HUES48 (cell line): ENCODE measurements around the gene C10orf67.
"Not testable (repeated sequence)": the region's sequence is repeated elsewhere in the genome, so short reads cannot be mapped to it uniquely, and the experiment has no call there.

ENCODE experiments used
- H3K27ac ChIP-seq: one replicate; pipeline ENCODE4 v1.7.0; 2013; ENCODE audit warnings: low read depth, low read length, inconsistent platforms
- H3K27me3 ChIP-seq: 2 replicates; pipeline ENCODE4 v1.6.1; 2013; ENCODE audit warnings: mild to moderate bottlenecking, low read length; ENCODE audit not compliant: control insufficient read depth, insufficient read depth
- H3K36me3 ChIP-seq: 2 replicates; pipeline ENCODE4 v1.6.1; 2013; ENCODE audit warnings: low read length; ENCODE audit not compliant: control insufficient read depth, insufficient read depth
- H3K4me1 ChIP-seq: 2 replicates; pipeline ENCODE4 v1.6.1; 2013; ENCODE audit warnings: mild to moderate bottlenecking, low read length; ENCODE audit not compliant: control insufficient read depth, insufficient read depth
- H3K4me3 ChIP-seq: 2 replicates; pipeline ENCODE4 v1.5.1; 2013; ENCODE audit warnings: mild to moderate bottlenecking, low read depth, low read length
- H3K9ac ChIP-seq: 2 replicates; pipeline ENCODE4 v1.6.1; 2013; ENCODE audit warnings: mild to moderate bottlenecking, low read depth, low read length, moderate library complexity
- H3K9me3 ChIP-seq: 2 replicates; pipeline ENCODE4 v1.6.1; 2013; ENCODE audit warnings: low read length; ENCODE audit not compliant: control insufficient read depth, insufficient read depth

The C10orf67 gene

GRCh38 chr10:23293145-23293724, 51.4 kb downstream of the C10orf67 start:
- no peak overlapping the region for H3K27ac ChIP-seq
- peaks cover 3% of the 10 kb centered on the region; the same call in 1 of the 2 replicates for H3K4me1 ChIP-seq
- H3K9ac ChIP-seq: no peak overlapping the region
- H3K27me3 ChIP-seq: peaks cover 3% of the 10 kb centered on the region; the same call in 1 of the 2 replicates
- H3K9me3 ChIP-seq: no peaks in the 10 kb centered on the region
- H3K36me3 ChIP-seq: no peaks in the 10 kb centered on the region
- H3K4me3 ChIP-seq: no peak overlapping the region

GRCh38 chr10:23291551-23292334, 52.9 kb downstream of the C10orf67 start:
- Histone ChIP-seq H3K36me3 (no peaks in the 10 kb centered on the region), H3K4me1 (peaks cover 3% of the 10 kb centered on the region; the same call in 1 of the 2 replicates), H3K9me3 (no peaks in the 10 kb centered on the region), H3K27ac (no peak overlapping the region), H3K4me3 (no peak overlapping the region), H3K9ac (no peak overlapping the region), H3K27me3 (peaks cover 3% of the 10 kb centered on the region; the same call in 1 of the 2 replicates)

GRCh38 chr10:23284674-23285335, 59.8 kb downstream of the C10orf67 start:
- no peaks in the 10 kb centered on the region for H3K27me3 ChIP-seq
- H3K9me3 ChIP-seq: no peaks in the 10 kb centered on the region
- H3K4me1 ChIP-seq: peaks cover 22% of the 10 kb centered on the region
- no peak overlapping the region for H3K4me3 ChIP-seq
- no peaks in the 10 kb centered on the region for H3K36me3 ChIP-seq
- no peak overlapping the region for H3K9ac ChIP-seq
- H3K27ac ChIP-seq: no peak overlapping the region

GRCh38 chr10:23284155-23284554, 60.4 kb downstream of the C10orf67 start:
- no peaks in the 10 kb centered on the region for H3K27me3 ChIP-seq
- no peaks in the 10 kb centered on the region for H3K9me3 ChIP-seq
- no peak overlapping the region for H3K27ac ChIP-seq
- H3K4me3 ChIP-seq: no peak overlapping the region
- no peak overlapping the region for H3K9ac ChIP-seq
- no peaks in the 10 kb centered on the region for H3K36me3 ChIP-seq
- peaks cover 27% of the 10 kb centered on the region for H3K4me1 ChIP-seq

GRCh38 chr10:23283680-23284079, 60.9 kb downstream of the C10orf67 start:
- Histone ChIP-seq H3K9ac (no peak overlapping the region), H3K4me1 (peaks cover 29% of the 10 kb centered on the region), H3K36me3 (no peaks in the 10 kb centered on the region), H3K9me3 (no peaks in the 10 kb centered on the region), H3K27me3 (no peaks in the 10 kb centered on the region), H3K27ac (no peak overlapping the region), H3K4me3 (no peak overlapping the region)

- H3K36me3 ChIP-seq: no peaks in the 10 kb centered on the region
- peak overlapping the region; percentile 46 for H3K4me3 ChIP-seq
- H3K27ac ChIP-seq: peak overlapping the region; percentile 94
Observed at GRCh38 chr10:23281044-23281433, 63.6 kb downstream of the C10orf67 start.

GRCh38 chr10:23280419-23281043, 64.1 kb downstream of the C10orf67 start:
- H3K27me3 ChIP-seq: no peaks in the 10 kb centered on the region
- peak overlapping the region; percentile 46 for H3K9ac ChIP-seq
- peak overlapping the region; percentile 94 for H3K27ac ChIP-seq
- H3K4me1 ChIP-seq: peaks cover 29% of the 10 kb centered on the region
- H3K4me3 ChIP-seq: peak overlapping the region; percentile 46
- no peaks in the 10 kb centered on the region for H3K9me3 ChIP-seq
- no peaks in the 10 kb centered on the region for H3K36me3 ChIP-seq

More at GRCh38 chr10:23281044-23281433, 63.6 kb downstream of the C10orf67 start:
- peaks cover 29% of the 10 kb centered on the region for H3K4me1 ChIP-seq
- peak overlapping the region; percentile 46 for H3K9ac ChIP-seq
- H3K9me3 ChIP-seq: no peaks in the 10 kb centered on the region
- H3K27me3 ChIP-seq: no peaks in the 10 kb centered on the region

GRCh38 chr10:23275355-23275754, 69.2 kb downstream of the C10orf67 start:
- H3K27ac ChIP-seq: no peak overlapping the region
- no peak overlapping the region for H3K9ac ChIP-seq
- no peaks in the 10 kb centered on the region for H3K36me3 ChIP-seq
- H3K4me3 ChIP-seq: no peak overlapping the region
- peaks cover 15% of the 10 kb centered on the region for H3K9me3 ChIP-seq
- no peaks in the 10 kb centered on the region for H3K27me3 ChIP-seq
- H3K4me1 ChIP-seq: peaks cover 13% of the 10 kb centered on the region

GRCh38 chr10:23274179-23274578, 70.4 kb downstream of the C10orf67 start:
- peaks cover 15% of the 10 kb centered on the region for H3K9me3 ChIP-seq
- not testable (repeated sequence) for H3K27me3 ChIP-seq, H3K36me3 ChIP-seq, H3K4me1 ChIP-seq, H3K27ac ChIP-seq, H3K9ac ChIP-seq, H3K4me3 ChIP-seq

GRCh38 chr10:23270531-23270930, 74.1 kb downstream of the C10orf67 start:
- H3K4me3 ChIP-seq: no peak overlapping the region
- no peaks in the 10 kb centered on the region for H3K4me1 ChIP-seq
- no peak overlapping the region for H3K9ac ChIP-seq
- peaks cover 15% of the 10 kb centered on the region for H3K9me3 ChIP-seq
- no peaks in the 10 kb centered on the region for H3K36me3 ChIP-seq
- H3K27me3 ChIP-seq: no peaks in the 10 kb centered on the region
- H3K27ac ChIP-seq: no peak overlapping the region
